ENCODE data around the gene PEX14.
A peak's percentile ranks its signal among the peaks of the same experiment; 100 is the strongest.
"Not testable (repeated sequence)": the region's sequence is repeated elsewhere in the genome, so short reads cannot be mapped to it uniquely, and the experiment has no call there.

PEX14 gene

DNA sequence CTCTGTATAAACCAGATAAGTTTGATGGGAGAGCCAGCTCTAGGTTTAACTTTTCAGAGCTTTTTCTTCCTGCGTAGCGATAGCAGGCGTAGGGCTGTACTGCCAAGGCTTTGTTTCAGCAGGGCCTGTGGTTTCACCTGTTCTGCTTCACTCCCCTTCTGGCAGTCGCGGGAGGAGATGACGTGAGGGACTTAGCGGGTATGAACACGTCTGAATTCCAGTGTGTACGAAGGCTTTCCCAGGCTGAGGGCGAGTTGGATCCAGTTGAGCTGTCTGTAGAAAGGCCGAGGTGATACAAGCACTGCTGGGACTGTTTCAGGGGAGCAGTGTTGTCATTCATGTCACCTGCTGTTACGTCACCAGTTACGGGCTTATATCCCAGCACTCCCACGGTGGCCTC lies 21.2 kb downstream of the PEX14 start:
- peak; percentile 52 for DNase-seq

DNA sequence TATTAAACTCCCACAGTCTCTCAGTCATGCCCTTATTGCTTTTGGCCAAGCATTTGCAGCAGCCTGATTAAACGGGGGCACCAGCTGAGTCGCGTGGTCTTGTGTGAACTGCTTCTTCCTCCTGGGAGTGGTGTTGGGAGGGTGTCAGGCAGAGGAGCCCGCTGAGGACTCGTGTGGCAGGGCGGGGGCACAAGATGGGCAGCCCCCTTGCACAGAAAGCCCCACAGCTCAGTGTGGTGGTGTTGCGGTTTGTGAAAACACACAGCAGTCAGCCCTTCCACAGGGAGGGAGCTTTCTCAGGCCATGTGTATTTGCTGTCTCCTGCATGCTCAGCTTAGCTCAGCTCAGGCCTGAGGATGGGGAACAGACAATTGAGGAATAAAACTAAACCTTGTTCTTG lies 22.4 kb downstream of the PEX14 start:
- DNase-seq, result no peak

DNA sequence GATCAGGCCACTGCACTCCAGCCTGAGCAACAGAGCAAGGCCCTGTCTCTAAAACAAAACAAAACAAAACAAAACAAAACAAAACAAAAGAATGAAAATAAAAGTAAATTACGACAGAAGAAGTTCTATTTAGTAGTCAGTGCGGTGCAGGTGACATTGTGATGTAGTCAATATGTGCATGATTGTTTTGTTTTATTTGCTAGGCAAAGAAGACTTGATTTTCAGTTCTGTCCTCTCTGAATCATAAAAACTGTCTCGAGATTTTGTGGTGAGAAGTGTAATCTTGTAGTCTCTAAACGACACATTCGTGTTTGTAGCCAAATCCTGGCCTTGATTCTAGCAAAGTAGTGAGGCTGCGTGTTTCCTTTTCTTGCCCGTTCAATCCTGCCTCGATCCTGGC lies 23.5 kb downstream of the PEX14 start:
- no peak for DNase-seq

DNA sequence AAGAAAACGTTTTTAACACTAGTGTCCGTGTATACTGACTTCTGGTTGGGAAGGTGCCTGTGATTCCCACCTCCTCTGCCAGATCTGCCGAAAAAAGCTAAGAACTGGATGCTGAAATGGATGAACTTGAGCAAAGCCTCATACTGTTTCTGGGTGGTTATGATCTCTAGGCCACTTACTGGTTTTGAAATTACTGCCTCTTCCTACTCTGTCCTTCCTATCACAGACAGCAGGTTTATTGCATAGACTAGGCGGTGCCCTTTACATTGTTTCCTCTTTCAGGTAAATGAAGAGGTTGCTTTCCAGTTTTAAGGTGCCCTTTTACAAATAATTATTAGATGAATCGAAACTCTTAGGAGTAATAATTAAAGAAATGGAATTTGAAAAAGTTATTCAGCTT lies 27.5 kb downstream of the PEX14 start:
- DNase-seq, result no peak

DNA sequence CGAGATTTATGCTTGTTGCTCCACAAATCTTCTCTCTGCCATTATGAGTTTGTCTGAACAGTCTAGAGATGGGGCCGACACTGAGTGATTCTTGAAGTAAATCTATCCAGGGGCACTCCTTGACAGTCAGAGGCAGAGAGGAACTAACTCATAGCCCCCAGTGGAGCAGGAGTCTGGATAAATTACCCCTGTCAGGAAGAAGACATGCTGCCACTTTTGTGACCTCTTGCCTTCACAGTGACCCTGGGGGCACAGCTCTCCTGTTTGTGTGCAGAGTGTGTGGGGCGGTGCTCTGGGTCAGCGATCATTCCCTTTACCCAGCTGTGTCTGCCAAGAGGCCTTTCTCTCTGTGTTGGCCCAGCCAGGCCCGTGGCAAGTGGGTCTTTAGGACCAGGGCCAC lies 29.5 kb downstream of the PEX14 start:
- DNase-seq, result no peak

GRCh38 chr1:10506046-10506676 lies 31.4 kb downstream of the PEX14 start:
- not testable (repeated sequence) for DNase-seq

GRCh38 chr1:10506677-10507047 lies 31.9 kb downstream of the PEX14 start:
- DNase-seq, result no peak

- DNase-seq, result peak; percentile 88
Measured at GRCh38 chr1:10507111-10507879, 32.5 kb downstream of the PEX14 start.

- DNase-seq, result peak; percentile 80
Measured at GRCh38 chr1:10508511-10508951, 33.8 kb downstream of the PEX14 start.

DNA sequence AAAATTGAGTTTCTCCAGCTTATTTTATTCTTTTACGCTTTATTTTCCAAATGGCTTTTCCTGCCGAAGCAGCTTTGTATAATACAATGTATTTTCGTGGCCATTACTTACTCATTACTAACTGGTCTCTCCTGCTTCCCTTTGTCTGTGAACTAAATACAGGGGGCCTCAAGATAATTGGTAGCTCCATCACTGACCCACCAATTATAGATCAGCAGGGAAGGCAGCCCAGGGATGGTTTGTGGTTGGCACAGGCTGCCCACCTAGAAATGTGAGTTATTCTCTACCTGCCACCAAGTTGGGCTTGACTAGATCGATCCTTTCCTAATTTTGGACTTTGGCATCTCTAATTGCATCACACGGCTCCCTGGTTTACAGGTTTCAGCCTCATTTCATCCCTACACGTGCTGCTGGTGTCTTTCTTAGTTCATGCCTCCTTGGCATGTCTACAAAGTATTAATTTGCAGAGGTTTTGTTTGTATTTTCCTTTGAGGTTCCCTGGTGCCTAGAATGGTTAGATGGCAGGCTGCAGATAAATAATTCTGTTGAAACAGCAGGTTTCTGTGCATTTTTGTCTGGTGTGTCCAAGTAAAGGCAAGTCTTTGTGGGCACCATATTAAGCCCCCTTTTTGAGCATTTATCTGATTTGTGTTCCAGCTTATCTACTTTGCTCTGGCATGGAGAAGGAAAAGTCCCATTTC lies 35.2 kb downstream of the PEX14 start:
- peak; percentile 58 for DNase-seq

GRCh38 chr1:10510520-10511493 lies 36.1 kb downstream of the PEX14 start:
- DNase-seq, result no peak

GRCh38 chr1:10511494-10511885 lies 36.7 kb downstream of the PEX14 start:
- DNase-seq, result no peak

DNA sequence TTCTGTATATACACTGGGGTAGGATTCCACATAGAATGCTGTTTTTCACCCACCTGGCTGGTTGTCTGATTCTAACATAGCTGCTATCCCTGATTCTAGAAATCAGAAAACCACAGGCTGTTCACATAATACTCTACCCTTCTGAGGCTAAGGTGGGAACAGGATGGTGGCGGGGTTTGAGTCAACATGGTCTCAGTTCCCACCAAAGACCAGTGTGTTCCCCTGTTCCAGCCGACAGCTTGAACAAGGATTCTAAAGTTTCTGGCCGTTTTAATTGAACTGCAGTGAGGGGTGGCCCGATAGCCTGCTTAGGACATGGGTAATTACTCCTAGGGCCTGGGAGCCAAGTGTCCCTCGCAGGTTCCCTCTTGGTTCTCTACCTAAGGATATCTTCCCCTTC lies 38.4 kb downstream of the PEX14 start:
- no peak for DNase-seq

GRCh38 chr1:10514490-10515235 lies 39.9 kb downstream of the PEX14 start:
- peak; percentile 86 for DNase-seq

DNA sequence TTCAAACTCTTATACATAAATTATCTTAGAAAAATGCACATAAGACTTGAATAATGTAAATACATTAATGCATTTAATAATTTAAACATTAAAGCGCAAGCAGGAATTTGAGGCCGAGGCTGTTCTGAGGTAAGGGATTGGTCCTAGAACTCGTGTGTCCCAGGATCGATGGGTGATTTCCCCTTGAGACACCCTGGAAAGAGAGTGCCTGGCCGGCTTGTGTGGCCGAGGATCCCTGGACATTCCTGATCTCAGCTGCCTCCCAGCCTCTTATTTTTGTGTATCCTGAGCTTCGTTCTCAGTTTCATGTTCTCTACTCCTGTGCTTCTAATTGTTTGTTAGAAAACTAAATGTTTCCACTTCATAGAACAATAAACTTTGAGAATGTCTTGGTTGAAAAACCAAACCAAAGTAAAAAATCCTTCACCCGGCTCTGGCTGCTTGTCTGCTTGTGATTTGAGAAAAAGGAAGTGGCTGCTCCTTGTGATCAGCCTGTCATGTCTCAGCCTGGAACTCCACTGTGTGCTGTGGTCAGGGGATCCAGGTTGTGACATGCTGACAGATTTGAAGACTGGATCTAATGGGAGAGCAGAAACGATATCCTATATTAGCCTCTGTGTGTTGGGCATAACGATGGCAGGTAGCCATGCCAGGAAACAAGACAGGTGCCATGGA lies 40.7 kb downstream of the PEX14 start:
- DNase-seq, result no peak

DNA sequence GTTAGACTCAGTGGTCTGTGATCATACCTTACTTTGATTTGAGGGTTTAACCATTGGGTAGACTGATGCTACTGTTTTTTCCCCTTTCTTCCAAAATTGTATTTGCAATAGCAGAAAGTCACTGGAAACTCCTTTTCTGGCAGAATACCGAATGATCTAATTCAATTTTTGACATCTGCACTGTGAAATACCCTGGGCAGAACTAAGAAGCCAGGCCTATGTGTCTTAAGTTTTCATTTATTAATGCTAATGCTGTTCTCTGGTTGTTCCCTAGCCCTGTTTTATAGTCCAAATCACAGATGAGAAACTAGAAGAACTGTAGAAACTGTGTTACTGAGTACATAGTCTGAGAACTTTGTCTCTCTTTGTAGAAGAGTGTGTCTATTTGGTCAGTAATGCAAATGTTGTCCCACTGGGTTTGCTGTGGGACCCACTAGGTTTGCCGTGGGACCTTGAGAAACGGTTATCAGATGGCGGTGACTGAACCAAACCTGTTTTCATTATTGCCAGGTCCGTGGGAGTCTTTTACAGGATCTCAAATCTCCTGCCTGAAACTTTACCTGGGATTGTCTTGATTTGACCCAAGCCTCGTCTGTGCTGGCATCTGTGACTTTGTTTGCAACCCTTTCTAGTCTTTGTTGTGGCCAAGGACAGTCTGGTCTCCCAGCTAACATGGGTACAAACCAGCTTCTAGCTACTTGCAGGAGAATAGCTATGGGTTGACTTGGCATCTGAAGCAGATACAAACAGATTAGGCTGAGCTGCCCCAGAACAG lies 41.4 kb downstream of the PEX14 start:
- DNase-seq, result no peak

DNA sequence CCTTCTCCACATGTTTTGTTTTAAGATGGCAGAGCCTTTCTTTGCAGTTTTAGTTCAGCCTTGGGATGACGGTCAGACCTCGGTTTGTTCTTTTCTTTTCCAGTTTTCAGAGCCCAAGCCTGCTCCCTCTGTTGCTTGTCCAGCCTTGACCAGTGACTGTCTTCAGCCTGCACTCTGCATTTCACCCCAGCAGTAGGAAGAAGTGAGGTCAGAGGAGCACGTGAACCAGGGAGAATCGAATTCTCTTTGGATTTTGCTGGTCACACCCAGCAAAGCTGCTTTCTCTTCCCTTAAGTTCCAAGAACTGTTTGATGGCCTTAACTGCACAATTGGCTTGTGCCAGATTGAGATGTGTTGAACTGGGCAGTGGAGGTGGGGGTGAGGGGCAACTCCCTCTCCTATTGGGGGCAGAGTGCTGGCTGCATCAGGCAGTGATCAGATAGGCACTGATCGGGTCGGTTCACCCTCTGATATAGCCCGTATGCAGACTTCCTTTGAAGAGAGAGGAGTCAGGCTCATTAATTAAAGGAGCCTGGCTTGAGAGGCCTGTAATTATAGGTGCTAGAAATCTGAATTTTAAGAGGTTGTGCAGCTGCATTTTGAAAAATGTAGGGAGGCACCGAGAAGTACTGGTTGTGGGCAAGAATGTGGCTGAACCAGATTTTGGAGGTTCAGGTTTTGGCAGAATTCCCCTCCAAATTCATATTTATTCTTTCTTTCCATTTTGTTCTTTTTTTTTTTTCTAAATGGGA lies 42.4 kb downstream of the PEX14 start:
- DNase-seq, result no peak

GRCh38 chr1:10517677-10517982 lies 42.9 kb downstream of the PEX14 start:
- DNase-seq, result no peak

DNA sequence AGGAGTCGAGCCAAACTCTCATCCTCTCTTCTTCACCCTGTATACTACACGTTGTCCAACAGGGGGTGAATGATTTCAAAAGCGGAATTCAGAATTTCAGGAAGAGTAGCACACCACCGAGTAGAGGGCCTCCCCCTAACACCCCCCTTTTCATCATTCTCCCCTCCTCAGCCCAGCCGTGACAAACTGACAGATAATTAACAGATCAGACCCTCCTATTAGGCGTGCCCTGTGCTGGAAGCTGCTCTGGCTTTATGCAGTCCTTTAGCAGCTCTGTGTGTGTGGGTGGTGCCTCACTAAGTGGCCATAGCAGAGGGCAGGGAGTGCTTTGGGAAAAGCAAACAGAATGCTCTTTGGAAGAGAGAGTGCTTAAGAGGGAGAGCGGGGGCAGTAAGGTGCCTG lies 44.3 kb downstream of the PEX14 start:
- DNase-seq, result peak; percentile 72

GRCh38 chr1:10520497-10520896 lies 45.7 kb downstream of the PEX14 start:
- no peak for DNase-seq

All from eye (tissue), 1 donor.